PC-9 (cell line): ENCODE measurements around the gene CISD2. TPM values are rescaled to one million over a fixed set of nuclear protein-coding genes. Genes with fewer than 3 reads are reported as not detected.
A peak's percentile ranks its signal among the peaks of the same experiment; 100 is the strongest.

ENCODE experiments used
- BruUV-seq: library from RNA; stranded (reverse); fragments of 400-500 nt; replicated peaks from 2 replicates; lab custom pipeline; 2021; lab: Mats Ljungman, UMichigan
- CTCF ChIA-PET: fragments of 300-600 bp; sonication (Branson Sonifier 250); formaldehyde crosslinking; loops from one replicate; lab custom pipeline; 2022; ENCODE audit warnings: antibody characterized with exemption; lab: Charles Lee
- POLR2A ChIA-PET: fragments of 300-600 bp; sonication (Branson Sonifier 250); formaldehyde crosslinking; loops from one replicate; lab custom pipeline; 2022; ENCODE audit warnings: antibody characterized with exemption; ENCODE audit not compliant: unreplicated experiment; lab: Charles Lee
- DNase-seq, 2 experiments: peaks; one replicate each; pipeline versions ENCODE4 v3.0.0 to v3.0.0-alpha.2; 2015 to 2022; ENCODE audit warnings: mixed read lengths in 1 of 2
- H2AFZ ChIP-seq: fragments of 200-600 bp; sonication (generic); 2 replicates; pipeline ENCODE4 v1.8.1; 2017; ENCODE audit warnings: antibody characterized with exemption
- H3F3A ChIP-seq: fragments of 200-600 bp; sonication (generic); 2 replicates; pipeline ENCODE4 v1.8.1; 2017; ENCODE audit warnings: antibody characterized with exemption, mild to moderate bottlenecking, low read depth; ENCODE audit not compliant: insufficient read depth
- H3K27ac ChIP-seq: fragments of 200-600 bp; sonication (generic); 2 replicates; pipeline ENCODE4 v1.6.1; 2016; ENCODE audit warnings: mixed run types
- H3K27me3 ChIP-seq: fragments of 200-600 bp; sonication (generic); 2 replicates; pipeline ENCODE4 v1.6.1; 2016; ENCODE audit warnings: low read depth, mixed run types; ENCODE audit not compliant: insufficient read depth
- H3K36me3 ChIP-seq: fragments of 200-600 bp; sonication (generic); 2 replicates; pipeline ENCODE4 v1.6.1; 2016; ENCODE audit warnings: low read depth, mixed run types
- H3K4me1 ChIP-seq: fragments of 200-600 bp; sonication (generic); replicated peaks from 2 replicates; pipeline ENCODE4 v1.6.1; 2016; ENCODE audit warnings: mixed run types; ENCODE audit not compliant: insufficient read depth
- H3K4me2 ChIP-seq: fragments of 200-600 bp; sonication (generic); 2 replicates; pipeline ENCODE4 v1.6.1; 2017; ENCODE audit warnings: mixed run types
- H3K4me3 ChIP-seq: fragments of 200-600 bp; sonication (generic); 2 replicates; pipeline ENCODE4 v1.6.1; 2016; ENCODE audit warnings: mixed run types
- H3K79me2 ChIP-seq: fragments of 200-600 bp; sonication (generic); 2 replicates; pipeline ENCODE4 v1.6.1; 2017; ENCODE audit warnings: low read depth, mixed run types
- H3K9me2 ChIP-seq: fragments of 200-600 bp; sonication (generic); 2 replicates; pipeline ENCODE4 v1.8.1; 2017; ENCODE audit warnings: mild to moderate bottlenecking; ENCODE audit not compliant: insufficient read depth
- H3K9me3 ChIP-seq: fragments of 200-600 bp; sonication (generic); 2 replicates; pipeline ENCODE4 v1.8.1; 2016; ENCODE audit warnings: low read depth; ENCODE audit not compliant: insufficient read depth
- H4K20me1 ChIP-seq: fragments of 200-600 bp; sonication (generic); 2 replicates; pipeline ENCODE4 v1.8.1; 2017; ENCODE audit not compliant: insufficient read depth
- EZH2 ChIP-seq: fragments of 200-600 bp; sonication (generic); IDR thresholded peaks from 2 replicates; pipeline ENCODE4 v1.8.0; 2017; ENCODE audit warnings: antibody characterized with exemption, low read depth
- intact Hi-C: fragments of 100-400 bp; cut with micrococcal nuclease; formaldehyde crosslinking; loops from one replicate; pipeline ENCODE4 v1.10.0; 2022; ENCODE audit not compliant: unreplicated experiment
- total RNA-seq: library from RNA; stranded (reverse); gene quantifications from 2 replicates; pipeline ENCODE4 v1.2.3, GENCODE V29; 2021
- TF ChIP-seq, protein P1 (sequence below): fragments of 200-600 bp; sonication (generic); conservative IDR thresholded peaks from 2 replicates; pipeline ENCODE4 v1.6.1; 2017; ENCODE audit warnings: mixed run types, antibody characterized with exemption, mild to moderate bottlenecking, moderate library complexity

CISD2 gene
- total RNA-seq, 1 experiment from 2014 or later = 23.1 TPM

DNA sequence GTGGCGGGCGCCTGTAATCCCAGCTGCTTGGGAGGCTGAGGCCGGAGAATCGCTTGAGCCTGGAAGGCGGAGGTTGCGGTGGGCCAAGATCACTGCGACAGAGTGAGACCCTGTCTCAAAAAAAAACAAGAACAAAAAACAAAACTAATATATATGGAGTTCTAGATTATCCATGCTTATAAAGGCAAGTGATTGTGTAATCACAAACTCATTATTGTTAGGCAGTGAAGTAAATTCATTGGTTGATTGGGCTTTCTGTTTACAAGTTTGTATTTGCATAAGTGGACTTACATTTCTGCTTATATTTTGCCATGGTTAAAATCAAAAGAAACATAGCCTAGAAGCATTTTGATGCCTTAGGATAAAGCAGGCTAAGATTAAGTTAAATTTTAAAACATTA, 39.0 kb upstream of the CISD2 start:
- CTCF ChIA-PET = no interaction called here

DNA sequence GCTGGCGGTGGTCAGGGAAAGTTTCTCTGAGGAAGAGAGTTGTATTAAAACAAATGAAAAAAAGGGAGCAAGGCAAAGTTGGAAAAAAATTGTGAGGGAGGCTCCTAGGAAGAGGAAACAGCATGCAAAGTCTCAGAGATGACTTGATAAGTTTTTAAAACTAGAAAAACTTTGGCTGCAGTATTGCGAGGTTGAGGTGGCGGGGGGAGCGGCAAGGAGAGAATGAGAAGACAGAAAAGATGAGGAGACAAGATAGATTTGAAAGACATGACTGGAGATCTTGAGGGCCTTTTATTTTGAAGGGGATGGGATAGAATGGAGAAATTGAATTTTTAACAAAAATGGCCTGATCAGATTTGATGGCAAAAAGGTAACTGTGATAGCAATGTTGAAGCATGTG, 36.7 kb upstream of the CISD2 start:
- DNase-seq = no peak
- H3K4me2 ChIP-seq = no peak overlapping the region
- ChIA-PET CTCF (no interaction called here), POLR2A (no interaction called here)
- no peak overlapping the region for H3K27ac ChIP-seq
- H3K27me3 ChIP-seq = no peaks in the 10 kb centered on the region
- H3K36me3 ChIP-seq = no peaks in the 10 kb centered on the region
- no peak overlapping the region for H2AFZ ChIP-seq
- TF ChIP-seq, protein P1, sequence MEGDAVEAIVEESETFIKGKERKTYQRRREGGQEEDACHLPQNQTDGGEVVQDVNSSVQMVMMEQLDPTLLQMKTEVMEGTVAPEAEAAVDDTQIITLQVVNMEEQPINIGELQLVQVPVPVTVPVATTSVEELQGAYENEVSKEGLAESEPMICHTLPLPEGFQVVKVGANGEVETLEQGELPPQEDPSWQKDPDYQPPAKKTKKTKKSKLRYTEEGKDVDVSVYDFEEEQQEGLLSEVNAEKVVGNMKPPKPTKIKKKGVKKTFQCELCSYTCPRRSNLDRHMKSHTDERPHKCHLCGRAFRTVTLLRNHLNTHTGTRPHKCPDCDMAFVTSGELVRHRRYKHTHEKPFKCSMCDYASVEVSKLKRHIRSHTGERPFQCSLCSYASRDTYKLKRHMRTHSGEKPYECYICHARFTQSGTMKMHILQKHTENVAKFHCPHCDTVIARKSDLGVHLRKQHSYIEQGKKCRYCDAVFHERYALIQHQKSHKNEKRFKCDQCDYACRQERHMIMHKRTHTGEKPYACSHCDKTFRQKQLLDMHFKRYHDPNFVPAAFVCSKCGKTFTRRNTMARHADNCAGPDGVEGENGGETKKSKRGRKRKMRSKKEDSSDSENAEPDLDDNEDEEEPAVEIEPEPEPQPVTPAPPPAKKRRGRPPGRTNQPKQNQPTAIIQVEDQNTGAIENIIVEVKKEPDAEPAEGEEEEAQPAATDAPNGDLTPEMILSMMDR = no peak
- TF ChIP-seq EZH2 = no peak
- peaks cover 15% of the 10 kb centered on the region; the same call in 1 of the 2 replicates for H3F3A ChIP-seq
- H3K9me3 ChIP-seq = no peaks in the 10 kb centered on the region
- no peaks in the 10 kb centered on the region for H3K9me2 ChIP-seq
- H3K79me2 ChIP-seq = peaks cover 18% of the 10 kb centered on the region
- no peaks in the 10 kb centered on the region for H4K20me1 ChIP-seq
- H3K4me3 ChIP-seq = no peak overlapping the region
- intact Hi-C loops = no loop called here
- peaks cover 14% of the 10 kb centered on the region for H3K4me1 ChIP-seq
- BruUV-seq = no TSS peak

More for the DNA sequence above, 39.0 kb upstream of the CISD2 start:
- DNase-seq = no peak
- Histone ChIP-seq H3K79me2 (peaks cover 37% of the 10 kb centered on the region), H3K4me3 (no peak overlapping the region), H2AFZ (no peak overlapping the region), H3K4me2 (peak overlapping the region; percentile 87), H3K36me3 (peaks cover 5% of the 10 kb centered on the region), H3K9me2 (no peaks in the 10 kb centered on the region), H4K20me1 (peaks cover 5% of the 10 kb centered on the region; the same call in 1 of the 2 replicates), H3K27ac (peak overlapping the region; percentile 99; the same call in 1 of the 2 replicates), H3K27me3 (no peaks in the 10 kb centered on the region), H3F3A (peaks cover 33% of the 10 kb centered on the region), H3K4me1 (peaks cover 14% of the 10 kb centered on the region), H3K9me3 (no peaks in the 10 kb centered on the region)
- no peak for TF ChIP-seq EZH2
- TF ChIP-seq, protein P1 = no peak
- BruUV-seq = no TSS peak
- POLR2A ChIA-PET = interaction anchor here (0.5 to 0.6 kb wide), 2 partner anchors 310 to 1462 kb away, joined by 3 to 6 read pairs; no protein-coding TSS in a partner anchor
- intact Hi-C loops = loop anchor here (5.0 kb wide), 3 partner anchors 187 to 398 kb away; partner anchors contain the start of gene SLC9B1

DNA sequence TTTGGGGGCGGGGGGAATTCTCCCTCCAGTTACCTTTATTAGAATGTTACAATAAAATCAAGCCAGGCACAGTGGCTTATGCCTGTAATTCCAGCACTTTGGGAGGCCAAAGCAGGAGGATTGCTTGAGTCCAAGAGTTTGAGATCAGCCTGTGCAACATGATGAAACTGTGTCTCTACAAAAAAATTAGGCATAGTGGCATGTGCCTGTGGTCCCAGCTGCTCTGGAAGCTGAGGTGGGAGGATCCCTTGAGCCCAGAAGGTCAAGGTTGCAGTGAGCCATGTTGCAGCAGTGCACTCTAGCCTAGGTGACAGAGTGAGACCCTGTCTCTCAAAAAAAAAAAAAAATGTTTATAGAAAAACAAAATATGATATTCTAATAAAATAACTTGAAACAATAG, 36.1 kb upstream of the CISD2 start:
- Histone ChIP-seq H3K79me2 (peaks cover 18% of the 10 kb centered on the region), H3K27me3 (no peaks in the 10 kb centered on the region), H3K36me3 (no peaks in the 10 kb centered on the region), H3K27ac (no peak overlapping the region), H3K4me3 (no peak overlapping the region), H3K4me1 (peaks cover 14% of the 10 kb centered on the region), H3K4me2 (no peak overlapping the region), H3K9me3 (no peaks in the 10 kb centered on the region), H2AFZ (no peak overlapping the region), H4K20me1 (no peaks in the 10 kb centered on the region), H3F3A (peaks cover 11% of the 10 kb centered on the region; the same call in 1 of the 2 replicates), H3K9me2 (no peaks in the 10 kb centered on the region)
- ChIA-PET POLR2A (no interaction called here), CTCF (interaction anchor here (0.7 kb wide), 1 partner anchor 15 kb away, joined by 3 read pairs; no protein-coding TSS in a partner anchor)
- no peak for TF ChIP-seq EZH2
- TF ChIP-seq, protein P1 = no peak
- BruUV-seq = no TSS peak
- intact Hi-C loops = no loop called here
- DNase-seq = no peak
